NCI-H446 treated with DMSO at 0.1 percent for 48 hours (cell line): Measurements from ENCODE around the gene ADORA1.

Experiments
- DNase-seq: peaks from one replicate; lab custom pipeline; 2025; lab: John Stamatoyannopoulos, UW

The ADORA1 gene

GRCh38 chr1:203174324-203174985, 46.9 kb downstream of the ADORA1 start:
- DNase-seq = no peak

- no peak for DNase-seq
Measured at GRCh38 chr1:203175237-203175826, 47.8 kb downstream of the ADORA1 start, which contains the start of gene MYBPH. TSS of gene MYBPH (minus strand) at chr1:203175826. CDS start at chr1:203175755, 71 bp downstream.

GRCh38 chr1:203175827-203176241, 48.3 kb downstream of the ADORA1 start:
- DNase-seq = no peak

- no peak for DNase-seq
Measured at GRCh38 chr1:203176273-203177035, 48.9 kb downstream of the ADORA1 start.

GRCh38 chr1:203177036-203177405, 49.5 kb downstream of the ADORA1 start:
- DNase-seq = no peak

GRCh38 chr1:203177470-203178039, 50.0 kb downstream of the ADORA1 start:
- DNase-seq = no peak

GRCh38 chr1:203178083-203178482, 50.6 kb downstream of the ADORA1 start:
- no peak for DNase-seq

GRCh38 chr1:203178821-203179666, 51.5 kb downstream of the ADORA1 start:
- no peak for DNase-seq

- no peak for DNase-seq
Measured at GRCh38 chr1:203179667-203180005, 52.1 kb downstream of the ADORA1 start.

GRCh38 chr1:203180611-203181330, 53.2 kb downstream of the ADORA1 start:
- no peak for DNase-seq

GRCh38 chr1:203181586-203182386, 54.3 kb downstream of the ADORA1 start:
- DNase-seq = no peak

GRCh38 chr1:203182387-203182953, 54.9 kb downstream of the ADORA1 start:
- no peak for DNase-seq

GRCh38 chr1:203183828-203184227, 56.3 kb downstream of the ADORA1 start:
- DNase-seq = no peak

- DNase-seq = no peak
Measured at GRCh38 chr1:203184467-203184866, 56.9 kb downstream of the ADORA1 start.

GRCh38 chr1:203185061-203185461, 57.5 kb downstream of the ADORA1 start:
- no peak for DNase-seq

GRCh38 chr1:203185585-203185984, 58.1 kb downstream of the ADORA1 start:
- DNase-seq = no peak

GRCh38 chr1:203186091-203186445, 58.5 kb downstream of the ADORA1 start:
- DNase-seq = no peak

- no peak for DNase-seq
Measured at GRCh38 chr1:203186446-203187303, 59.1 kb downstream of the ADORA1 start, which contains the start of gene CHI3L1. TSS of gene CHI3L1 (minus strand) at chr1:203186704. CDS start at chr1:203186623, 81 bp downstream.

GRCh38 chr1:203187304-203187685, 59.8 kb downstream of the ADORA1 start:
- DNase-seq = no peak
